Nephron progenitor cell (in vitro differentiated cells): ENCODE measurements around the gene OR6S1.

ENCODE experiments used
- DNase-seq: peaks from one replicate; pipeline ENCODE4 v3.0.0; 2021
- H3K27ac Mint-ChIP-seq: 2 replicates; pipeline ENCODE4 v1.8.0; 2021; ENCODE audit warnings: mild to moderate bottlenecking, moderate library complexity, mixed read lengths
- H3K27me3 Mint-ChIP-seq: 2 replicates; pipeline ENCODE4 v1.8.0; 2021; ENCODE audit warnings: mild to moderate bottlenecking, low read depth, mixed read lengths; ENCODE audit not compliant: poor library complexity
- H3K36me3 Mint-ChIP-seq: 2 replicates; pipeline ENCODE4 v1.8.0; 2021; ENCODE audit warnings: low read depth, mixed read lengths
- H3K4me1 Mint-ChIP-seq: 2 replicates; pipeline ENCODE4 v1.8.0; 2021; ENCODE audit warnings: mixed read lengths
- H3K4me3 Mint-ChIP-seq: 2 replicates; pipeline ENCODE4 v1.8.0; 2021; ENCODE audit warnings: mild to moderate bottlenecking, moderate library complexity, mixed read lengths
- H3K9me3 Mint-ChIP-seq: 2 replicates; pipeline ENCODE4 v1.8.0; 2021; ENCODE audit warnings: mild to moderate bottlenecking, moderate library complexity, mixed read lengths
- TF ChIP-seq, protein P1 (sequence below): fragments of 200-600 bp; sonication (generic); IDR thresholded peaks from 2 replicates; pipeline ENCODE4 v1.5.0; 2021; ENCODE audit warnings: antibody characterized with exemption

The OR6S1 gene, protein sequence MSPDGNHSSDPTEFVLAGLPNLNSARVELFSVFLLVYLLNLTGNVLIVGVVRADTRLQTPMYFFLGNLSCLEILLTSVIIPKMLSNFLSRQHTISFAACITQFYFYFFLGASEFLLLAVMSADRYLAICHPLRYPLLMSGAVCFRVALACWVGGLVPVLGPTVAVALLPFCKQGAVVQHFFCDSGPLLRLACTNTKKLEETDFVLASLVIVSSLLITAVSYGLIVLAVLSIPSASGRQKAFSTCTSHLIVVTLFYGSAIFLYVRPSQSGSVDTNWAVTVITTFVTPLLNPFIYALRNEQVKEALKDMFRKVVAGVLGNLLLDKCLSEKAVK

DNA sequence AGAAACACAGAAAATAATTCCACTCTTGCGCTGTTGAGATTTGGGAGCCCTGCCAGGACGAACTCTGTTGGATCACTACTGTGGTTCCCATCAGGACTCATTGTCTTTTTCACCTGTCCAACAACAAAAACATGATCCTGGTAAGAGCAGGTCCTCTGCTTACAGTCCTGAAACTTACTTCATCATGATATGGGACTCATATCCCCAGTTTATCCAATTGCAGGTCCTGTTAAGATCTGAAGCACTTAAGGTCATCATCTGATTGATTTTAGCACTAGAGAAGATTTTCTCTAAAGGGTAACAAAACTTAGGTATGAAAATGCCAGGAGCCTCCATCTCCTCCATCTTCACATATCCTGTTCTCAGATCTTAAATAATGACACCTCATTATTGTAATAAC, at the start of gene OR6S1:
TSS of gene OR6S1 (minus strand) at position 101 of the 400 bp plus-strand sequence. CDS start at position 101, 0 bp downstream.
- Mint-ChIP-seq H3K27me3 (peaks cover 16% of the 10 kb centered on the region), H3K36me3 (no peaks in the 10 kb centered on the region), H3K27ac (no peak within 1 kb of the TSS), H3K4me3 (no peak within 1 kb of the TSS), H3K9me3 (no peaks in the 10 kb centered on the region), H3K4me1 (no peaks in the 10 kb centered on the region)
- no peak for DNase-seq
- TF ChIP-seq, protein P1, sequence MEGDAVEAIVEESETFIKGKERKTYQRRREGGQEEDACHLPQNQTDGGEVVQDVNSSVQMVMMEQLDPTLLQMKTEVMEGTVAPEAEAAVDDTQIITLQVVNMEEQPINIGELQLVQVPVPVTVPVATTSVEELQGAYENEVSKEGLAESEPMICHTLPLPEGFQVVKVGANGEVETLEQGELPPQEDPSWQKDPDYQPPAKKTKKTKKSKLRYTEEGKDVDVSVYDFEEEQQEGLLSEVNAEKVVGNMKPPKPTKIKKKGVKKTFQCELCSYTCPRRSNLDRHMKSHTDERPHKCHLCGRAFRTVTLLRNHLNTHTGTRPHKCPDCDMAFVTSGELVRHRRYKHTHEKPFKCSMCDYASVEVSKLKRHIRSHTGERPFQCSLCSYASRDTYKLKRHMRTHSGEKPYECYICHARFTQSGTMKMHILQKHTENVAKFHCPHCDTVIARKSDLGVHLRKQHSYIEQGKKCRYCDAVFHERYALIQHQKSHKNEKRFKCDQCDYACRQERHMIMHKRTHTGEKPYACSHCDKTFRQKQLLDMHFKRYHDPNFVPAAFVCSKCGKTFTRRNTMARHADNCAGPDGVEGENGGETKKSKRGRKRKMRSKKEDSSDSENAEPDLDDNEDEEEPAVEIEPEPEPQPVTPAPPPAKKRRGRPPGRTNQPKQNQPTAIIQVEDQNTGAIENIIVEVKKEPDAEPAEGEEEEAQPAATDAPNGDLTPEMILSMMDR, result no peak

DNA sequence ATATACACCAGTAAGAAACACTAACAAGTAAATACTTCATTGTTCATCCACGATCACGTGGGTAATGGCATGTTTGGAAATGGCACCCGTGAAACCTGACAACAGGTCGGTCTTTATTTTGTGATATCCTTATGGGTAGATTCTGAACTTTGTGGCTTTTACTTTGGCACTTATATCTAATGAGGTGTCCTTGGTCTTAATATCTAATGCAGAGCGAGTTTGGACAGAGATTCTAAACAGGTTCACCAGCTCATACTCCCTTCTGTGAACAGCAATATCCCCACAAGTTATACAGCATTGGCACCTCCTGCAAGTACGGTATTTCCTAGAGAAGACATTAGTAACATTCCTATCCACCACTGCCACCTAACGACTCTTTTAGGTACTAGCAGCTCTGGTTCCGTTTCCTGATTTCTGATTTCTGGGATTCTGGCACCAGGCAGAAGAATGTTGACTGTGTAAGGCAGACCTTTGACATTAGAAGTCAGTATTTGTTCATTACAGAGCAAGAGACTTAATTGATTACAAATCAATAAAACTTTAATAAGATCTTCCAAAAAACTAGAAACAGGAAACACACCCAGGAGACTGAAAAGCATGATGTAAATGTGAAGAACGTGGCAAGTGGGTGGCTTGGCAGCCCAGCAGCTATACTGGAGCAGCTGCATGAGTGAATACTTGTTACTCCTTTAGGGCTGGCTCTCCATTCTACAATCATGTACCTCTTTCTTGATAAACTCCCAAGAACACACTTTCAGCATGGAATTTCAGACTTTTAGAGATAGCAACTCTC, 49.6 kb upstream of the OR6S1 start:
- peak; percentile 39 for DNase-seq
- TF ChIP-seq, protein P1, result peak; percentile 86
- Mint-ChIP-seq H3K27ac (no peak overlapping the region), H3K4me1 (peaks cover 5% of the 10 kb centered on the region), H3K4me3 (no peak overlapping the region), H3K9me3 (no peaks in the 10 kb centered on the region), H3K27me3 (no peaks in the 10 kb centered on the region), H3K36me3 (no peaks in the 10 kb centered on the region)

DNA sequence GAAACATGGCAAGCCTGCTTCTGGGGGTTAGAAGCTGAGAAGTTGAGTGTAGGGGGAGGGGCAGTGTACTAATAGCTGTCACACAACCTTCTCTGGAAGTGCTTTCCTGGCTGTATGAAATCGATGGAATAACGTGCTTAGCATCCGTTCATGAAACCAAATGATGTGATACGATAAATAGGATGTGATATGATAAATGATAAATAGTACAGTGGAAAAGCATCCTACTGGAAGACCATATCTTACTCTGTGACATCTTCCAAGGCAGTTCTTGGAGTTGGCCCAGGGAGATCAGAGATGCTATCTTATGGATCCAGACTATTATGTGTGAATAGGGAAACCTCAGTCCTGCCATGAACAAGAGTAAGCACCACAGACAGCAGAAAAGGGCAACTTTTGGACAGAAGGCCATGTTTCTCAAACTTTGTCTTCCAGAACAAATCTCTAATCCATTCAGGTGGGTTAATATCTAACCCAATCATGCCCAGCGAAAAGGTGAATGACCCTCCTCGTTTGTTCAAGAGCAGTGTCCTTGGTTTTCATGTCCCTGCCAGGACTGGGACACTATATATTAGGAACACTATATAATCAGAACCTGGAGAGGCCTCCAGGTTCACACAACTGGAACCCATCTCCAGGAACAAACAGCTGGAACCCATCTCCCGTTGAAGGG, 46.8 kb upstream of the OR6S1 start, which contains the start of gene ANG:
TSS of gene ANG (plus strand) at position 598 of the 673 bp plus-strand sequence. CDS start 4,801 bp downstream, outside the sequence.
- H3K4me3 Mint-ChIP-seq, result no peak within 1 kb of the TSS
- H3K4me1 Mint-ChIP-seq, result peaks cover 11% of the 10 kb centered on the region
- H3K27ac Mint-ChIP-seq, result no peak within 1 kb of the TSS
- no peak for DNase-seq
- H3K27me3 Mint-ChIP-seq, result peaks cover 5% of the 10 kb centered on the region
- TF ChIP-seq, protein P1, result no peak
- no peaks in the 10 kb centered on the region for H3K9me3 Mint-ChIP-seq
- H3K36me3 Mint-ChIP-seq, result no peaks in the 10 kb centered on the region

DNA sequence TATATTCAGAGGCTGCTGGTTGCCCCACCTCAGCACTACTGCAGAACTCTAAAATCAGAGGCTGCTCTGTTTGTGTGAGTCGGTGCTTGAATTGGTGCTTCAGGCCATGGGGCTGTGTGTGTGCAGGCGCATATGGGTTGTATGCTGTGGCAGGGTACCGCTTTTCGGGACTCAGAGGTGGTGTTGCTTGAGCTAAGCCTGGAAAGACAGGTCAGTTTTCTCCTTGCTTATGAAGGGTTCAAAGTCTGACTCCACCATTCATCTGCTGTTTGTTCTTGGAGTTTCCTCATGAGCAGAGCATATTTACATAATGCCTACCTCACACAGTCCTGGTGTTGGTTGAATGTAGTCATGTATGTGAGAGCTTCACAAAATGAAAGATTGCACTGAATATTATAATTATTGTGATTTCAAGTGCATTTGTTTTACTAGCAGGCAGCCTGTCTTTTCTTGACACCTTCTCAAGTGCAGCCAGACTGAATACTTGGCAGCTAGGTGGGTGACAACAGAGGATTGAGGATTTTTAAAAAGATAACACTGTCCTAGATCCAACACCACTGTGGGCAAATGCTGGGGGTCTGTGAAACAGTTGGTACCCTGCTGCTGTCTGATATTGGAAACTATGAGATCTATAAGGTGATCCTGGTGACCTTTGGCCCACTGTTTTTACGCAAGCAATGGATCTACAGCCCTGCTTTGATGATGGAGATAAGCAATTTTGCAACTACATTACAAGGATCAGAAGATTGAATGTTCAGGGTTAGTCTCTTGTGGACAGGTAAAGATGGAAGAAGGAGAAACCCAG, 46.1 kb upstream of the OR6S1 start:
- no peak for DNase-seq
- no peak overlapping the region for H3K27ac Mint-ChIP-seq
- H3K4me1 Mint-ChIP-seq, result peaks cover 11% of the 10 kb centered on the region
- TF ChIP-seq, protein P1, result no peak
- H3K36me3 Mint-ChIP-seq, result no peaks in the 10 kb centered on the region
- no peaks in the 10 kb centered on the region for H3K9me3 Mint-ChIP-seq
- H3K4me3 Mint-ChIP-seq, result no peak overlapping the region
- H3K27me3 Mint-ChIP-seq, result peaks cover 5% of the 10 kb centered on the region

DNA sequence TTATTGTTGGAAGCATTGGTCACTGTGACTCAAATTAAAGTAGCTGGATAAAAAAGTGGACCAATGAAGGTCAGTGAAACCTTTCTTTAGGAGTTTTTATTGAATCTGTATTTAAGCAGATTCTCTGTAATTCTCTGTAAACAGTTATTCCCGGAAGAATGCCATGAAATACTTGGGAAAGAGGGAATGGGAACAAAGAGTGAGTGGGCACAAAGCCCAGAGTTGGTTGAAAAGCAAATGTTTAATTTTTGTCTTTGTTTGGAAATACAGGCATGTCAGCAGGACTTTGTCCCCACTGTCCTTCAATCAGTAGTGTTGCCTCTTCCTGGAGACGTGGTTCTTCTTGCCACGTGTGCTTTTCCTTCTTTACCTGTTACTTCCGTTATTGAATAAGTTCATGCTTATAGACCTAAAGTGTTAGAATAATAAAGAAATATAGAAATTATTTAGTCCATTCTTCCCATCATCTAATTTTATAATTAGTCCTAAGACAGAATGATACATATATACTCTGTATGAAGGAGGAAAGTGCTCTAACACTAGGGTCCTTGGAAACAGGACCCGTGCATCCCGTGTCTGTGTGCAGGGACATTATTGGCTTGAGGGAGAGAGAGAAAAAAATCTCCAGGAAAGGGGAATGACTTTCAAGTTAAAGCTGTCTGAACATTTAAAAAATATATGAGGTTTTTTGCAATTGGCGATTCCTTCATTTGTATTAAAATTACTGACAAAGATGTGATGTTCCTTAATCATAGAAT, 45.1 kb upstream of the OR6S1 start:
- Mint-ChIP-seq H3K36me3 (no peaks in the 10 kb centered on the region), H3K4me1 (peaks cover 16% of the 10 kb centered on the region), H3K4me3 (no peak overlapping the region), H3K27ac (no peak overlapping the region), H3K9me3 (no peaks in the 10 kb centered on the region), H3K27me3 (peaks cover 8% of the 10 kb centered on the region)
- TF ChIP-seq, protein P1, result no peak
- DNase-seq, result no peak
